ENCODE results near the gene LRRC4C. TPM values are rescaled to one million over a fixed set of nuclear protein-coding genes. Genes with fewer than 3 reads are reported as not detected.

Gene LRRC4C
- total RNA-seq, 1 experiment from 2014 or later: 0.13 TPM

GRCh38 chr11:41383768-41384167 is 75.7 kb downstream of the LRRC4C start:
- no peak overlapping the region for H3K23ac ChIP-seq (ENCODE audit: insufficient read length, low read depth, low read length)
- no peaks in the 10 kb centered on the region for H3K9me3 ChIP-seq (ENCODE audit: control insufficient read depth, low read depth, low read length)
- no peak overlapping the region for H2BK20ac ChIP-seq (ENCODE audit: low read depth, low read length, poor library complexity, severe bottlenecking)
- H3K9ac ChIP-seq (ENCODE audit: extremely low read depth, insufficient read length, low read length): no peak overlapping the region
- H3K27me3 Mint-ChIP-seq (ENCODE audit: low read depth): no peaks in the 10 kb centered on the region
- no peak overlapping the region for H3K4me2 ChIP-seq (ENCODE audit: insufficient read depth, insufficient read length, low read length)
- no peaks in the 10 kb centered on the region for H3K27me3 ChIP-seq (ENCODE audit: insufficient read depth, low read length)
- no peaks in the 10 kb centered on the region for H3K79me2 ChIP-seq (ENCODE audit: insufficient read depth, low read length)
- no peak overlapping the region for H2BK15ac ChIP-seq (ENCODE audit: low read depth, low read length)
- H2BK5ac ChIP-seq (ENCODE audit: insufficient read length, low read length): no peak overlapping the region
- no peak for TF ChIP-seq CTCF (conservative IDR thresholded peaks at IDR 0.05)
- no peak overlapping the region for H3K14ac ChIP-seq (ENCODE audit: insufficient read depth, low read length)
- H3K4me1 ChIP-seq (ENCODE audit: insufficient read depth, low read length): peaks cover 4% of the 10 kb centered on the region; the same call in 1 of the 2 replicates
- no peak overlapping the region for H3K18ac ChIP-seq (ENCODE audit: insufficient read length, low read depth, low read length)
- H3K23me2 ChIP-seq (ENCODE audit: insufficient read length, low read depth, low read length, poor library complexity, severe bottlenecking): no peaks in the 10 kb centered on the region
- no peak overlapping the region for H4K91ac ChIP-seq (ENCODE audit: insufficient read length, low read depth, low read length)
- no peaks in the 10 kb centered on the region for H3K9me3 Mint-ChIP-seq
- H3K27ac Mint-ChIP-seq: no peak overlapping the region; a peak in 1 of 7 replicates
- no peaks in the 10 kb centered on the region for H3K79me1 ChIP-seq (ENCODE audit: insufficient read depth, low read depth, low read length, poor library complexity, severe bottlenecking)
- H2AK5ac ChIP-seq (ENCODE audit: insufficient read length, low read length): no peak overlapping the region
- peaks cover 8 to 17% of the 10 kb centered on the region in 2 experiments for H3K4me1 Mint-ChIP-seq
- no CpG with 5 or more reads among the region's 3 CpGs for WGBS (ENCODE audit: extremely low coverage, insufficient read length, low lambda C conversion rate)
- no peak overlapping the region for H4K5ac ChIP-seq (ENCODE audit: insufficient read length, low read depth, low read length)
- no peak overlapping the region for H3K4ac ChIP-seq (ENCODE audit: low read depth, low read length)
- no peaks in the 10 kb centered on the region for H4K20me1 ChIP-seq (ENCODE audit: control insufficient read depth, insufficient read depth, insufficient read length)
- no peak overlapping the region for H2BK120ac ChIP-seq (ENCODE audit: low read depth, low read length, poor library complexity, severe bottlenecking)
- no peak overlapping the region for H3K56ac ChIP-seq (ENCODE audit: insufficient read length, low read depth, low read length)
- no peak for DNase-seq
- H3K27ac ChIP-seq (ENCODE audit: insufficient read length, low read depth, low read length): no peak overlapping the region
- H2BK12ac ChIP-seq (ENCODE audit: insufficient read length, low read depth, low read length): no peak overlapping the region
- no peak overlapping the region for H2AFZ ChIP-seq (ENCODE audit: low read length)
- no peak overlapping the region for H4K8ac ChIP-seq (replicated peaks; ENCODE audit: insufficient read length, low read depth, low read length)
- no peak overlapping the region for H3K4me3 Mint-ChIP-seq
- no peaks in the 10 kb centered on the region for H3K36me3 Mint-ChIP-seq (ENCODE audit: insufficient read depth in 1 of 3, low read depth in 3 of 3)
- no peak overlapping the region for H3T11ph ChIP-seq (ENCODE audit: low read length)

Data from H9 (cell line).